Astrocyte (in vitro differentiated cells and primary cell): ENCODE measurements around the gene PNPLA1. TPM values are rescaled to one million over a fixed set of nuclear protein-coding genes. Genes with fewer than 3 reads are reported as not detected.

Experiments
- DNase-seq: peaks from one replicate; pipeline ENCODE4 v3.0.0-alpha.2; 2010; ENCODE audit warnings: low read depth
- FAIRE-seq: peaks from 2 replicates; lab custom pipeline; 2011; peaks lifted over from hg19 to GRCh38; lab: Jason Lieb, UNC
- H2AFZ ChIP-seq: 2 replicates; pipeline ENCODE4 v1.6.0; 2012; ENCODE audit warnings: low read depth, low read length, inconsistent platforms
- H3K27ac ChIP-seq: 2 replicates; pipeline ENCODE4 v1.5.1; 2011; ENCODE audit warnings: low read depth, low read length, inconsistent platforms
- H3K27me3 ChIP-seq: 2 replicates; pipeline ENCODE4 v1.6.0; 2011; ENCODE audit warnings: low read length, inconsistent platforms; ENCODE audit not compliant: insufficient read depth
- H3K36me3 ChIP-seq: 2 replicates; pipeline ENCODE4 v1.5.1; 2011; ENCODE audit warnings: low read length, inconsistent platforms; ENCODE audit not compliant: insufficient read depth
- H3K4me1 ChIP-seq: 2 replicates; pipeline ENCODE4 v1.5.1; 2011; ENCODE audit warnings: low read length, inconsistent platforms; ENCODE audit not compliant: insufficient read depth
- H3K4me2 ChIP-seq: 2 replicates; pipeline ENCODE4 v1.6.0; 2012; ENCODE audit warnings: low read length, inconsistent platforms
- H3K4me3 ChIP-seq: 2 replicates; pipeline ENCODE4 v1.5.1; 2011; ENCODE audit warnings: low read depth, mild to moderate bottlenecking, low read length, inconsistent platforms; ENCODE audit not compliant: insufficient read depth
- H3K79me2 ChIP-seq: 2 replicates; pipeline ENCODE4 v1.6.0; 2012; ENCODE audit warnings: mild to moderate bottlenecking, low read length, inconsistent platforms; ENCODE audit not compliant: insufficient read depth
- H3K9ac ChIP-seq: 2 replicates; pipeline ENCODE4 v1.6.0; 2012; ENCODE audit warnings: mild to moderate bottlenecking, low read length, inconsistent platforms
- H3K9me3 ChIP-seq: 2 replicates; pipeline ENCODE4 v1.5.1; 2012; ENCODE audit warnings: low read depth, mild to moderate bottlenecking, low read length, inconsistent platforms; ENCODE audit not compliant: insufficient read depth
- H4K20me1 ChIP-seq: 2 replicates; pipeline ENCODE4 v1.6.0; 2012; ENCODE audit warnings: low read length, inconsistent platforms; ENCODE audit not compliant: insufficient read depth
- H3K27ac Mint-ChIP-seq: one replicate; pipeline ENCODE4 v1.8.0; 2021; ENCODE audit warnings: mild to moderate bottlenecking, mixed read lengths; ENCODE audit not compliant: unreplicated experiment
- H3K27me3 Mint-ChIP-seq: one replicate; pipeline ENCODE4 v1.8.0; 2021; ENCODE audit warnings: low read depth, mixed read lengths; ENCODE audit not compliant: unreplicated experiment
- H3K36me3 Mint-ChIP-seq: one replicate; pipeline ENCODE4 v1.8.0; 2021; ENCODE audit warnings: low read depth, mixed read lengths; ENCODE audit not compliant: unreplicated experiment
- H3K4me1 Mint-ChIP-seq: one replicate; pipeline ENCODE4 v1.8.0; 2021; ENCODE audit warnings: low read depth, mixed read lengths; ENCODE audit not compliant: unreplicated experiment
- H3K4me3 Mint-ChIP-seq: one replicate; pipeline ENCODE4 v1.8.0; 2021; ENCODE audit warnings: mild to moderate bottlenecking, moderate library complexity, mixed read lengths; ENCODE audit not compliant: unreplicated experiment
- H3K9me3 Mint-ChIP-seq: one replicate; pipeline ENCODE4 v1.8.0; 2021; ENCODE audit warnings: mild to moderate bottlenecking, mixed read lengths; ENCODE audit not compliant: unreplicated experiment
- CTCF ChIP-seq: IDR thresholded peaks from 2 replicates; pipeline ENCODE4 v1.5.1; 2011; ENCODE audit warnings: low read depth, mild to moderate bottlenecking, inconsistent platforms, low read length, moderate library complexity; ENCODE audit not compliant: insufficient read depth
- EZH2 ChIP-seq: IDR thresholded peaks from 2 replicates; pipeline ENCODE4 v1.6.1; 2012; ENCODE audit warnings: mild to moderate bottlenecking, low read length, inconsistent platforms; ENCODE audit not compliant: insufficient read depth
- total RNA-seq: library from RNA; stranded (reverse); gene quantifications from 2 replicates; pipeline ENCODE4 v1.2.1, GENCODE V29; 2021

The PNPLA1 gene
- total RNA-seq, 1 donor from 2014 or later = not detected

- Mint-ChIP-seq H3K36me3 (no peaks in the 10 kb centered on the region), H3K4me3 (no peak overlapping the region)
- no peak for DNase-seq
Observed at GRCh38 chr6:36246506-36247268, 23.2 kb upstream of the PNPLA1 start.

GRCh38 chr6:36247693-36248092 is 22.2 kb upstream of the PNPLA1 start:
- peaks cover 6% of the 10 kb centered on the region for H3K4me1 ChIP-seq
- no peak overlapping the region for H3K4me3 ChIP-seq
- Mint-ChIP-seq H3K27ac (no peak overlapping the region), H3K27me3 (peaks cover 7% of the 10 kb centered on the region), H3K4me3 (no peak overlapping the region), H3K9me3 (no peaks in the 10 kb centered on the region), H3K4me1 (peaks cover 6% of the 10 kb centered on the region), H3K36me3 (no peaks in the 10 kb centered on the region)
- H3K36me3 ChIP-seq = no peaks in the 10 kb centered on the region
- no peak overlapping the region for H3K9ac ChIP-seq
- H3K79me2 ChIP-seq = no peaks in the 10 kb centered on the region
- no peaks in the 10 kb centered on the region for H3K9me3 ChIP-seq
- H2AFZ ChIP-seq = no peak overlapping the region
- H3K4me2 ChIP-seq = no peak overlapping the region
- no peaks in the 10 kb centered on the region for H3K27me3 ChIP-seq
- no peak overlapping the region for H3K27ac ChIP-seq
- no peaks in the 10 kb centered on the region for H4K20me1 ChIP-seq
- no peak for FAIRE-seq
- TF ChIP-seq CTCF = no peak
- TF ChIP-seq EZH2 = no peak
- DNase-seq = peak; percentile 4

More at GRCh38 chr6:36246506-36247268, 23.2 kb upstream of the PNPLA1 start:
- Mint-ChIP-seq H3K27ac (no peak overlapping the region), H3K4me1 (peaks cover 8% of the 10 kb centered on the region), H3K9me3 (no peaks in the 10 kb centered on the region), H3K27me3 (peaks cover 7% of the 10 kb centered on the region)
- Histone ChIP-seq H4K20me1 (no peaks in the 10 kb centered on the region), H3K79me2 (no peaks in the 10 kb centered on the region), H3K4me2 (no peak overlapping the region), H3K9ac (no peak overlapping the region), H3K36me3 (no peaks in the 10 kb centered on the region), H3K27me3 (no peaks in the 10 kb centered on the region), H3K4me3 (no peak overlapping the region), H3K9me3 (no peaks in the 10 kb centered on the region), H2AFZ (no peak overlapping the region), H3K27ac (no peak overlapping the region), H3K4me1 (peaks cover 6% of the 10 kb centered on the region)
- TF ChIP-seq EZH2 (no peak), CTCF (no peak)
- FAIRE-seq = no peak

- H3K9ac ChIP-seq = no peak overlapping the region
- no peak for FAIRE-seq
Observed at GRCh38 chr6:36248980-36249379, 20.9 kb upstream of the PNPLA1 start.

More at GRCh38 chr6:36248980-36249379, 20.9 kb upstream of the PNPLA1 start:
- Mint-ChIP-seq H3K4me3 (no peak overlapping the region), H3K4me1 (peaks cover 3% of the 10 kb centered on the region), H3K9me3 (no peaks in the 10 kb centered on the region), H3K36me3 (no peaks in the 10 kb centered on the region), H3K27me3 (peaks cover 4% of the 10 kb centered on the region), H3K27ac (no peak overlapping the region)
- Histone ChIP-seq H3K4me2 (peak overlapping the region; percentile 37), H3K27ac (no peak overlapping the region), H3K36me3 (no peaks in the 10 kb centered on the region), H3K79me2 (no peaks in the 10 kb centered on the region), H3K4me3 (no peak overlapping the region), H3K27me3 (no peaks in the 10 kb centered on the region), H3K4me1 (peaks cover 6% of the 10 kb centered on the region), H4K20me1 (no peaks in the 10 kb centered on the region), H2AFZ (no peak overlapping the region), H3K9me3 (no peaks in the 10 kb centered on the region)
- TF ChIP-seq EZH2 (no peak), CTCF (peak; percentile 6)
- DNase-seq = no peak
